GM21447 (cell line): ENCODE measurements around the gene ADGRD1.
A peak's percentile ranks its signal among the peaks of the same experiment; 100 is the strongest.

Source experiments
- ATAC-seq: cut with Tn5 transposase; IDR thresholded peaks from one replicate; pipeline ENCODE4 v1.9.1; 2021; ENCODE audit not compliant: unreplicated experiment

The ADGRD1 gene

DNA sequence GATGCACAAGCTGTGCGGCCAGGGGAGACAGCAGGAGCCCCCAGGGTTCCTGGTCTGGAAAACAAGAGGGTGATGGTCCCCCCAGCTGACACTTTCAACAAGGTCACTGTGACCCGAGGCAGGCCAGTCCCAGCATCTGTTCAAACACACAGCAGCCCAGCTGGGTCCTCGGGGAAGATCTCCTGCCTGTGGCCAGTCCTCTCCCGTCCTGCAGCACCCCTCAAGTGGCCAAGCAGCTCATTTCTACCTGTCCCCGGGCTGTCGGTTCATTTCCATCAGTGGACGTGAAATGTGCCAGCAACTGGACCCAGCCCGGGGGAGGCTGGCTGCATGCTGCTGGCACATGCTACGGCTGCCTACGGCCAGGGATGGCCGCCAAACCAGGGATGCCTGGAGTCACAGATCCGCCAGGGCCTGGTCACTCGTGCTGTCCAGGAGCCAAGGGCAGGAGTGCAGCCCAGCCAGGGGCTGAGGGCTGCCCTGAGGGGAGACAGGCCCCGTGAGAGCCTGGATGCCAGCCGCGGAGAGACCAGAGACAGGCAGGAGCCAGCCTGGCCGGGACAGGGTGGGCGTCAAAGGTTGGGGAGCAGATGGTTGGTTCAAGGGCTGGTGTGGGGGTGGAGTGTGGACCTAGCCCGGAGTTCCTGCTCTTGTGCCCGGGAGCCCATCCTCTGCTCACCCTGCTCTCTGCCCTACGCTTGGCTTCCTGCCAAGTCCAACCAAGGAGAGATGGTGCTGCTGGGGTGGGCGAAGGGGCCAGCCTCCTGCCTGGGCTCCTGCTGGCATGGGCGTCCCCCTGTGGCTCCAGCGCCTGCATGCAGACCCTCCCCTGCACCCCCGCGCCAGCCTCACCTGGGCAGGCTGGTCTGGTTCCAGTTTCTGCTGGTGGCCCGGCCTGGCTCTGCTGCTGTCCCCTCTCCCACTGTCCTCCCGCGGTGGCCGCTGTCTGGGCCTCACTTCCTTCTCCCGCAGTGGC is 143.8 kb downstream of the ADGRD1 start:
- ATAC-seq, result no peak

DNA sequence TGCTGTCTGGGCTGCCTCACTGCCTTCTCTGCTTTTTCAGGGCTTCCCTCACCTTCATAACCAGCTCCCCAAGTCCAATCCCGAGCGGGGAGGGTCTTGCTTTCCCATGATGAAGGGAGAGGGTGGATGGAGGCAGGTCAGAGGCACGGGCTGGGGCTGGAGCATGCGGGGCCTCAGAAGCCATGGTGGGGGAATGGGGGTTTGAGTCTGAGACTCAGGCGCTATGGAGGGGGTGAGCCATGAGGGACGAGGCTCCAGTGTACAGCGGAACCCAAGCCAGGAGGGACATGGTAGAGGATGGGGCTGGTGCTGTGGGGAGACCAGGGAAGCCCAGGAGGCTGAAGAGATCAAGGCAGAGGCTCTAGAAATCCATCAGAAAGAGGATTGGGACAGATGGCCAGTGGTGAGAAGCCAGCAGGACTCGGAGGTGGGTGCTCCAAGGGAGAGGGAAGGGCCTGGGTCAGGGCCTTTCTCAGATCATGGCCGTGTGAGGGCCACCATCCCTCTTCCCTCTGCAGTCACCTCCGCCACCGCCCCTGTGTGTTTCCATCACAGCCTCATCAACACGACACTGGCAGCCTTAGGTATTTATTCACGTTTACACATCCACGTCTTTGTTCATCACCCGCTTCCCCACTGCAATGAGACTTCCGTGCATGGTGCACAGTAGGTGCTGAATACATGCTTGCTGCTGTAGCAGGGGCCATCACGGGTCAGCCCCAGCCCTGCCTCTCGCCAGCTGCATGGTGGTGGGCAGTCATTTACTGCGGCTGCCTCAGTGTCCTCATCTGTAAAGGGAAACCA is 144.7 kb downstream of the ADGRD1 start:
- no peak for ATAC-seq

DNA sequence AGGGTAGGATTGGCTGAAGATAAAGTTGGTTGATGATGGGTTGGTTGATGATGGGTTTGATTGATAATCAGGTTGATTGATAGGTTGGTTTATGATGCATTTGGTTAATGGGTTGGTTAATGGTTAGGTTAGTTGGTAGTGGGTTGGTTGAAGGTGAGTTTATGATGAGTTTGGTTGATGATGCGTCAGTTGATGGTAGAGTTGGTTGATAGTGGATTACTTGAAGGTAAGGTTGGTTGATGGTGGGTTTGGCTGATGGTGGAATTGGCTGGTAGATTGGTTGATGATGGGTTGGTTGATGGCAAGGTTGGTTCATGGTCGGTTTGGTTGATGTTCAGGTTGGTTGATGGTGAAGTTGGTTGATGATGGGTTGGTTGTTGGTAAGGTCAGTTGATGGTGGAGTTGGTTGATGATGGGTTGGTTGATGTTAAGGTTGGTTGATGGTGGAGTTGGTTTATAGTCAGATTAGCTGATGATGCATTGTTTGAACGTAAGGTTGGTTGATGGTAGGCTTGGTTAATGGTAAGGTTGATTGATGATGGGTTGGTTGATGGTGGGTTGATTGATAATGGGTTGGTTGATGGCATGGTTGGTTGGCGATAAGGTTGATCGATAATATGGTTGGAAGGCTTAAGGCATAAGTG is 146.4 kb downstream of the ADGRD1 start:
- no peak for ATAC-seq

DNA sequence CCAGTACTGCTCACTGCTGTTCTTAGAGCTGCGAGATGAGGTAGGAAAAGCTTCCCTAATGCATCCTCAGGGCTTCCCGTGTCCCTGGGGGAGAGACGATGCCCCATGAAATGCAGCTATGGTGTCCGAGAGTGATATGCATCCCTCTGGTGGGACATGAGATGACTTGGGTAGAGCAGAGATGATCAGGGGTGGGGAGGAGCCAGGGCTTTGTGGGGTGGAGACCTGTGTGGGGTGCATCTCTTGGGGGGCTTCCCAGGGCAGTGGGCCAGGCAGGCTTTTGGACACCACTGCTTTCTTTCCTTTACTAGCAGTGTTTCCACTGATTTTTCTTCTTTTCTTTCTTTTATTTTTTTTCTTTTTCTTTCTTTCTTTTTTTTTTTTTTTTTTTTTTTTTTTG is 147.3 kb downstream of the ADGRD1 start:
- no peak for ATAC-seq

DNA sequence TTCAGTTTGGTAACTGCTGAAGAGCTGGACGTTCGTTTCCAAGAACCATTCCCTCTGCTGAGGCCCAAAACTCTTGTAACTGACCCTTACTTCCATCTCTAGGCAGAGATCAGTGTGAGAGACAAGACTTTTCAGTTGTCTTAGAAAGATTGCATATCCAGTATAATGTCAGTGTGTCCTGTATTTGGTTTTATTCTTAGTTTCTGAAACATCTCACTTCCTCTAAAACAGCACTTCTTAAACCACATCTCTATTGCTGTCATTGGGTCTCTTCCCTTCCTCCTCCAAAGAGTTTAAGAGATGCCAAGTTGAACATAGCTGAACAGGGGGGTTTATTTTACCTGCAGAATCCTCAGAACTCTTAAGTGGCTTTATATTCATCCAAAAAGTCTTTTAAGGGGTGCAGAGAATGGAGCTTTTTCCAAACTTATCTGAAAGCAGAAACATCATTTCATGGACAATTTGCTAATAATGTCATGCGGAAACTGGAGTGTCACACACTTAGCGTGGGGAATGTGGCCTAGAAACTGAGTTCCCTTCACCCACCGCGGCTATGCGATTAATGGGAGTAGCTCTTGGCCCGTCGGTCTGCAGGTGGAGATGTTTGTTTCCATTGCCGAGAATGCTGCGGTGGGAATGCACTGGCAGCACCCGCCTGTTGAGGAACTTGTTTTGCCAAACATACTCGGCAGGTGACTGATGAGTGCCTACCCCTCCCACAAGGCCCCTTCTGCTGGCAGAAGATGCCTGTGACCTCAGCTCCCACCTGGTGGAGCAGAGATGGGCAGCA is 148.2 kb downstream of the ADGRD1 start:
- peak; percentile 84 for ATAC-seq

DNA sequence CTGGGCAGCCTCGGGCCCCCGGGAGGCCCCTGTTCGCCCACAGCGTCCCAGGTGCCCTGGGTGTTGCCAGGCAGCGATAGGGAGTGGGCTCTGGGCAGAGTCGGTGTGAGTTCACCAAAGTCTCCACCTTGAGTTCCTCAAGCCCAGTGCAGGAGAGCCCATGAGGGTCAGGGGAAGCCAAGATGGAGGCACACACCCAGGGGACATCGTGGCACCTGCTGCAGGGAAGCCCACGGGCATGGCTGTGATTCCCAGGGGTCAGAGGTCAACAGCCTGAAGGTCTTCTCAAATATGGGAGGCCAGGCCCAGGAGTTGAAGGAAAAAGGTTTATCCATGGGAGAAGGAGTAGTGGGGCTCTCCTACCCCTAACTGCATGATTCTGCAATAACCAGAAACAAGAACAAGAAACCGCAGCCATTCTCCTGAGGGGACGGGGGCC is 148.8 kb downstream of the ADGRD1 start:
- ATAC-seq, result no peak

DNA sequence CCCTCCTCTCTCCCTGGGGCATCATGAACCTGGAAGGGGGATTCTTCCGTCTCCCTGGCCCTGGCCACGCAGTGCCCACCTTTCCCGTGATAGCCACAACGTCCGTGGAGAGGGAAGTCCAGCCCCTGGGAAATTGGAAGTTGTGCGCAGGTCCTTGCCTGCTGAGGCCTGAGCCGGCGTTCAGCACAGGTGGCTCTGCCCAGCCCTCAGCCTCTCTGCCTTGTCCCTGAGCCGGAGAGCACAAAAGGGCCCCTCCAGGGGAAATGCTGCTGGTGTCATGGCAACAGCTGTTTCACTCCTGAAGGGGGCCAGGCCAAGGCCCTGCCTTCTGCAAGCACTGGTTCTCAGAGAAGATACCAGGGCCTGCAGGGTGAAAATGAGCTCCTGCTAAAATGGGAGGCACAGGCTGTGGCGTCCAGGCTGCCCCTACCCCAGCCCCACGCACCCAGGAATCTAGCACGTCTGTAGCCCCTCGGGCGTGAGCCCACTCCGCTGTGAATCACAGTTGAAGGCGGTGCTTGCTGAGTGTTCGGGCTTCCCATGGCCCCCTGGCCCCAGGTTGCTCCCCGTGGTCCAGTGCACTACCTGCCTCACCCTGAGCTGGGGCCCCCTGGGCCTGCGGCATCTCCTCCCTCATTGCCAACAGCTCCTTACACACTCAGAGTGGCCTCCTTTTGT is 149.4 kb downstream of the ADGRD1 start:
- ATAC-seq, result no peak

DNA sequence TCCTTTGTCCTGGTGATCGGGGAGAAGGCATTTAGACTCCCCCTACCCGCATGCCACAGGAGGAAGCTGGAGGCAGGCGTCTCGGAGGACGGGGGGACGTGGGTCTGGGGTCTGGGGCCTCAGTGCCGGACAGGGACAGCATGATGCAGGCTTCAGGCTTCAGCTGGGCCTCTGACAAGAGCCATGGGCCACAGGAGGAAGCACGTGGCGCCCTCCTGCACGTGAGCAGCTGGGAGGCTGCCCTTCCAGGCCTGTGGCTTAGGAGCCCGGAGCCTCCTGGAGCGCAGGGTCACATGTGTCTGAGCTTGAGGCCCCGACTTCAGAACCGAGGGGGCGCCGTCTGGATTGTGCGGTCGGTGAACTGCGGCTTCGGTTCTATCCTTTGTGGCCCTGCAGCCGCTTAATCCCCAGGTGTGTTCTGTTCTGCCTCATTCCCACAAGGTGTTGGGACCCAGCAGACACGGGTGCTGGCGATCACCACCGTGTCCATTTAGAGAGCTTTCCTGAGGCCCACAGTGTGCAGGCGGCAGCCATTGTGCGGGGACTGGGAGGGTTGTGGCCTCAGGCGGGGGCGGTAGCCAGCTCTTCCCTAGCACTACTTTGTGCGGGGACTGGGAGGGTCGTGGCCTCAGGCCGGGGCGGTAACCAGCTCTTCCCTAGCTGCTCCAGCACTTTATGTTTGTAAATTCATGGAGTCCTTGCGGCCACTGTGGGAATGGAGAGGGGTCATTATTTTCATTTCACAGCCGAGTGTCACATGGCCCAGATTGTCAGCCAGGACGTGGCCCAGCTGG is 150.2 kb downstream of the ADGRD1 start:
- no peak for ATAC-seq

DNA sequence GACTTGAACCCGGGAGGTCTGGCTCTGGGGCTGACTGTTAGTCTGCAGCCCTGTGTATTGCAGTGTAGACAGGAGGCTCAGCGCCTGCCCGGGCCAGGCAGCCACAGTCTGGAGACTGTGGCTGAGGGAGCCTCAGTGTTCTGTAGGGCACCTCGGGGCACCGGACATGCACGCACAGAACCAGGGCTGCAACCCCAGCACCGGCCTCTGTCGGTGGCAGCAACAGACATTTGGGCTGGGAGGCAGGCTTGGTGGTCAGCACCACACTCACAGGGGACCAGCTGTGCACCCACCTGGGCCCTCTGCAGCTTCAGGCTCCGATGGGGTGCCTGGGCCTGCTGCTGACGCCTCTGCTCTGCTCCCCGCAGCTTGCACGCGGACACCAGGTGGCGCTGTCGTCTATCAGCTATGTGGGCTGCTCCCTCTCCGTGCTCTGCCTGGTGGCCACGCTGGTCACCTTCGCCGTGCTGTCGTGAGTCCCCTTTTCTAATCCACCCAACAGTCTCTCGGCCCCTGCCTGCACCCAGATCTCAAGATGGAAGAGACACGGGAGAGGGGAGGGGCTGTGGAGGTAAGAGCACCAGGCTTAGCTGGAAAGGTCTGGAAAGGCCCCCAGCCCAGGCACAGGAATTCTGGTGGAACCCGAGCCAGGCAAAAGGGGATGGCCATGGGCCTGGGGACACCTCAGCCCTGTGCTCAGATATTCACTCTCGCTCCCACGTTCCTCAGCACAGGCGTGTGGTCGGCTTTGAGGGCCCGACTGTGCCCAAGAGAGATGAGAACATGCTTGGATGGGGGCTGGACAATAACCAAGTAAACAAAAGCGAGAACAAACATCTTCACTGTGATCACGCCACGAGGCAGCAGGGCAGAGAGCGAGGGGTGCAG is 151.0 kb downstream of the ADGRD1 start:
- ATAC-seq, result peak; percentile 64

DNA sequence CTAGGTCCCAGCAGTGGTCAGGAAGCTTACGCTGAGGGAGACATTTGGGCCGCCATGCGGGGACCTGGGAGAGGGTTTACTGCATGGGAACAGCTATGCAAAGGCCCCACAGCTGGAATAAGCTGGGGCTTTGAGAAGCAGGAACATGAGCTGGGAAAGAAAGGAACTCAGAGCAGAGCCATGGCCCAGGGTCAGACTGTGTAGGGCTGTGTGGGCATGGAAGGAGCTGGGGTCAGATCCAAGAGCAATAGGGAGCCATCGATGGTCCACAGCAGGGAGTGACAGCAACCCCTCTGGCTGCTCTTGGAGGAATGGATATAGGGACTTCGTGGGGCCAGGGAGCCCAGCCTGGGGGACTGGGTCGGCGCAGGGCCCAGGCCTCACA is 151.6 kb downstream of the ADGRD1 start:
- ATAC-seq, result no peak

DNA sequence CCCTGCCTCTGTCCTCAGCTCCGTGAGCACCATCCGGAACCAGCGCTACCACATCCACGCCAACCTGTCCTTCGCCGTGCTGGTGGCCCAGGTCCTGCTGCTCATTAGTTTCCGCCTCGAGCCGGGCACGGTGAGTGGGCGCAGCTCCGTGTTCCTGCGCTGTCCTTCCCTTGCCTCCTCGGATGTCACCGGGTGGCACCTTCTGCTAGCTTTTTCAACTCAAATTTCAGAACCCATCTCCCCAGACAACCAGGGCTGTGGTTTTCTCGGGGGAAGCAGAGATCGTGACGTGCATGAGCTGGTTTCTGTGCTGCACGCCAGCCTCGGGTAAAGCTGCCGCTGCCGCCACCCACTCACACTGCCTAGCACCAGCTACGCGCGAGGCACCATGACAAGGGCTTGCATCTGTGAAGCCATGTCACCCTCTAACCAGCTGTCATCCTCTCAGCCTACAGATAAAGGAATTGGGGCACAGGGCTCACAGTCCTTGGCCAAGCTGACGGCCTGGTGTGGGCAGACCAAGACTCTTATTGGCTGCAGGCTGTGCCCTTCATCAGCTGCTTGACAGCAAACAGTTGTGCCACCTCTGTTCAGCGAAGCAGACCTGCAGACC is 152.1 kb downstream of the ADGRD1 start:
- ATAC-seq, result no peak

DNA sequence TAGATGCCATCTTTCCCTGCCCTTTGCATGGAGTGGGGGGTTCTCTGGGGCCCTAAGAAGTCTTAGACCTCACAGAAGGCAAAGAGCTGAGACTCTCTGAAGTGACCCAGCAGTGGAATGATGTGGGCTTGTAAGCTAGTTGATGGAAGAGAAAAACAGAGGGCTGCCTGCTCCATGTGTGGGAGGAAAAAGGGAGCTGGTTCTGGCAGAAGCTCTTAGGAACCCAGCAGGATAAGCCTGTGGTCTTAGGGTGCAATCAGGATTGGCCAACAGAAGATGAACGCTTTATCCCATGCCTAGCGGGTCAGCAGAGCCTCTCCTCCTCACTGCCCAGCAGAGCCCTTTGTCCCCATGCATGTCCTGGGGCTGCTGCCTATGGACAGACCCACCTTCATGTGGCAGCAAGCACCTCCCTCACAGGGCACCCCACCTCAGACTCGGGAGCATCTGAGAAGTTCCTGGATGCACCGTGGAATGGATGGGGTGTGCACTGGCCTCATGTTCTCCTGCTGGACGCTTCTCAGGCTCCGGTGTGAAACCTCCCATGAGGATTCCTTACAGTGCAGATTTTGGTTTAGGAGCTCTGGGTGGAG is 152.7 kb downstream of the ADGRD1 start:
- no peak for ATAC-seq

DNA sequence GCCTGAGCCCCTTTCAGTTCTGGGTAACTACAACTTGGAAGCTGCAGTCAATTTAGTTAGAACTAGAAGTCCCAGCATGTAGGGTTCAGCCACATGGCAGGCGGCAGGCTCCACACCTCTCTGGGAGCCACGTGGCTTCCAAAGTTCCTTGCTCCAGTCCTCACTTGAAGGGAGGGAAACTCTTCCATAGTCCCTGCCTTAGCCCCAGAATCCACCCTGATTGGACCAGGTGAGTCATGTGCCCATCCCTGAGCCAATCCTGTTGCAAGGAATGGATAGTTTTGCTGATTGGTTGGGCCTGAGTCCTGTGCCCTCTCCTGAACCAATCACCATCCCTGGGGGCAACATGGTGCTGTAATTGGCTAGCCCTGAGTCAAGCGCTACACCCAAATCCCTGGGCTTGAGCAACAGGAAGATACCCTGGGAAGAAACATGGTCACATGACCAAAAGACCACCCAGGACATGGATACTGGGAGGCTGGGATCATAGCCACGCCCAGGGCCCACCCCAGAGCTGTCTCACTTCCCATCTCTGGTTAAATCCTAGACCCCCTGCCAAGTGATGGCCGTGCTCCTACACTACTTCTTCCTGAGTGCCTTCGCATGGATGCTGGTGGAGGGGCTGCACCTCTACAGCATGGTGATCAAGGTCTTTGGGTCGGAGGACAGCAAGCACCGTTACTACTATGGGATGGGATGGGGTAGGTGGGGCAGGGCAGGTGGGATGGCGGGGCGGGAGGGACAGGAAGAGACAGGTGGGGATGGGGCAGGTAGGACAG is 154.7 kb downstream of the ADGRD1 start:
- no peak for ATAC-seq

DNA sequence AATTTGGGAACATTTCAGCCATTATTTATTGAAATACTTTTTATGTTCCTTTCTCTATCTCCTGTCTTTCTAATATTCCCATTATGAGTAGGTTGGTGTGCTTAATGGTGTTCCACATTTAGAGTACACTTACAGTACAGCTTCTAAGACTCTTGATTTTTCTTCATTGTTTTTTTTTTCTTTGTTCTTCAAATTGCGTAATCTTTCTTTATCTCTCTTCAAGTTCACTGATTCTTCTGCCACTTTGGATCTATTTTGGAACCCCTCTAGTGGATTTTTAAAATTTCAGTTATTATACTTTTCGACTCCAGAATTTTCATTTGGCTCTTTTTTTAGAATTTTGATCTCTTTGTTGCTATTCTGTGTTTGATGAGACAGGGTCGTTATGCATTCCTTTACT is 157.7 kb downstream of the ADGRD1 start:
- ATAC-seq, result no peak

DNA sequence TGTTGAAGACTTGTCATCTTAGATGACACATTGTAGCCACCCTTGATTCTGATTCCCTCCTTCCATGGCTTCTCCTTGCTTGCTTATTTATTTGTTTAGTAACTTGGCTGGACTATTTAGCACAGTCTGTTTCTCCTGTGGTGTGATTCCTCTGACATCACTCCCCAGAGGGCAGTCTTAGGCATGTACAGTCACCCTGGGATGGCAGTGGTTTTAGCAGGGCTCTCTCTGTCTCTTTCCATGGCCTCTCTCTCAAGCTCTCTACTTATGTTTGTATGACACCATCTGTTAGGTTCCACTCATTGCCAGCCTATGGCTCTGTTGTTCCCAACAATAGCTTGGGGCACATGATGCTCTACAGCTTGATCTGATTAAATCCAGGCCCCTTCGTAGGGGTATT is 158.3 kb downstream of the ADGRD1 start:
- ATAC-seq, result no peak

DNA sequence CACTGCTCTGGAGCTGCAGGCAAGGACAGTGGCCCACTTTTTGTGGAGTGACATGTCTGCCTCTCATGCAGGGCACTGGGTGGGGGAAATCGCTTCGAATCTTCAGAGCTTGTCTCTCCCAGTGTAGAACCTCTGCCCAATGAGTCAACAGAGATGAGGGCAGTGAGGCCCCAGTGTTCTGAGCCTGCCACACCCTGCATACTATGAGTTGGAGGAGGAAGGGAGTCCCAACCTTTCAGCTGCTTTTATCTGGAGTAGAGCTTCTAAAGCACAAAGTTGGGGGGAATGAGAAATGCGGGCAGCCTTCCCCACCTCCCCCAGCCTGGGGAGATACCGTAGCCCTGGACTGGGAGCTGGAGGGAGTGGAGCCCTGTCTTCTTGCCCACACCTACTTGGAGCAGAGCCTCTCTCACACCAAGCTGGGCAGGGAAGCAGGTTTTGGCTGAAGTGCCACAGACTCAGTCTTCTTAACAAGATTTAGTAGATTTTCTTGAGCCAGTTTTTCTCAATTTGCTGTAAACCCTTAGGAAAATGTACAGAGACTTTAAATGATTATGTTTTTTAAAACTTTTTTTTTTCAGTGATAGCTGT is 159.1 kb downstream of the ADGRD1 start:
- no peak for ATAC-seq
